Measurements from ENCODE around the gene PRPF6. TPM values are rescaled to one million over a fixed set of nuclear protein-coding genes. Genes with fewer than 3 reads are reported as not detected.

PRPF6 gene
- polyA plus RNA-seq, 6 donors from 2014 or later = 46.4 to 83.8 (median 66.9) TPM

GRCh38 chr20:64037199-64037497 is 56.2 kb downstream of the PRPF6 start:
- ATAC-seq (ENCODE audit: low read depth in 2 of 2) (no peak), DNase-seq (no peak)
- no peaks in the 10 kb centered on the region for H3K9me3 Mint-ChIP-seq
- peaks cover 0 to 19% (median 8%) of the 10 kb centered on the region in 3 donors for H3K27me3 Mint-ChIP-seq
- peak overlapping the region in 1 of 6 donors; percentile 36 for H3K27ac Mint-ChIP-seq
- peak overlapping the region in 5 of 8 donors; percentile 30 to 76 (median 60) for H3K4me3 Mint-ChIP-seq
- no peaks in the 10 kb centered on the region for H3K36me3 Mint-ChIP-seq
- H3K4me1 Mint-ChIP-seq = peaks cover 8 to 29% (median 14%) of the 10 kb centered on the region in 3 donors

- H3K36me3 Mint-ChIP-seq = no peaks in the 10 kb centered on the region
- ATAC-seq (ENCODE audit: low read depth in 2 of 2) (no peak), DNase-seq (no peak)
- peak overlapping the region; percentile 45 to 78 (median 64) for H3K4me3 Mint-ChIP-seq
- no peaks in the 10 kb centered on the region for H3K9me3 Mint-ChIP-seq
- H3K27ac Mint-ChIP-seq = peak overlapping the region in 2 of 6 donors; percentile 24 to 54
- H3K4me1 Mint-ChIP-seq = peaks cover 8 to 32% (median 14%) of the 10 kb centered on the region in 3 donors
- H3K27me3 Mint-ChIP-seq = peaks cover 0 to 19% (median 8%) of the 10 kb centered on the region in 3 donors
Measured at GRCh38 chr20:64037498-64038213, 56.7 kb downstream of the PRPF6 start.

GRCh38 chr20:64038224-64038564 is 57.3 kb downstream of the PRPF6 start:
- no peaks in the 10 kb centered on the region for H3K9me3 Mint-ChIP-seq
- H3K27me3 Mint-ChIP-seq = peaks cover 0 to 19% (median 8%) of the 10 kb centered on the region in 3 donors
- no peak overlapping the region for H3K27ac Mint-ChIP-seq
- H3K4me1 Mint-ChIP-seq = peaks cover 8 to 32% (median 14%) of the 10 kb centered on the region in 3 donors
- peak; percentile 19 to 20 for ATAC-seq (ENCODE audit: low read depth in 2 of 2)
- H3K4me3 Mint-ChIP-seq = peak overlapping the region in 6 of 8 donors; percentile 30 to 78 (median 52)
- no peak for DNase-seq
- H3K36me3 Mint-ChIP-seq = no peaks in the 10 kb centered on the region

- H3K27me3 Mint-ChIP-seq = peaks cover 3 to 19% (median 8%) of the 10 kb centered on the region in 3 donors
- H3K9me3 Mint-ChIP-seq = no peaks in the 10 kb centered on the region
- DNase-seq (peak; percentile 77), ATAC-seq (ENCODE audit: low read depth in 2 of 2) (peak; percentile 85)
- H3K4me1 Mint-ChIP-seq = peaks cover 8 to 34% (median 17%) of the 10 kb centered on the region in 3 donors
- H3K36me3 Mint-ChIP-seq = no peaks in the 10 kb centered on the region
- H3K4me3 Mint-ChIP-seq = peak overlapping the region in 7 of 8 donors; percentile 45 to 84 (median 76)
- H3K27ac Mint-ChIP-seq = peak overlapping the region in 3 of 6 donors; percentile 20 to 69 (median 24)
Measured at GRCh38 chr20:64038565-64039292, 57.8 kb downstream of the PRPF6 start.

GRCh38 chr20:64039293-64040160 is 58.6 kb downstream of the PRPF6 start:
- Mint-ChIP-seq H3K4me1 (peaks cover 8 to 42% (median 19%) of the 10 kb centered on the region in 3 donors), H3K36me3 (no peaks in the 10 kb centered on the region), H3K27me3 (peaks cover 9 to 22% (median 12%) of the 10 kb centered on the region in 3 donors), H3K9me3 (no peaks in the 10 kb centered on the region), H3K4me3 (peak overlapping the region; percentile 49 to 89 (median 78)), H3K27ac (peak overlapping the region in 2 of 6 donors; percentile 24 to 69)
- DNase-seq (no peak), ATAC-seq (ENCODE audit: low read depth in 2 of 2) (no peak)

GRCh38 chr20:64040231-64041039 is 59.5 kb downstream of the PRPF6 start:
- H3K27ac Mint-ChIP-seq = no peak overlapping the region
- ATAC-seq (ENCODE audit: low read depth in 2 of 2) (no peak), DNase-seq (no peak)
- H3K4me1 Mint-ChIP-seq = peaks cover 8 to 44% (median 21%) of the 10 kb centered on the region in 3 donors
- H3K4me3 Mint-ChIP-seq = peak overlapping the region in 6 of 8 donors; percentile 50 to 89 (median 73)
- H3K9me3 Mint-ChIP-seq = no peaks in the 10 kb centered on the region
- H3K36me3 Mint-ChIP-seq = no peaks in the 10 kb centered on the region
- peaks cover 11 to 30% (median 21%) of the 10 kb centered on the region in 3 donors for H3K27me3 Mint-ChIP-seq

GRCh38 chr20:64041040-64041780 is 60.3 kb downstream of the PRPF6 start:
- Mint-ChIP-seq H3K4me1 (peaks cover 8 to 44% (median 21%) of the 10 kb centered on the region in 3 donors), H3K27ac (peak overlapping the region in 1 of 6 donors; percentile 32), H3K9me3 (no peaks in the 10 kb centered on the region)

GRCh38 chr20:64041781-64042053 is 60.8 kb downstream of the PRPF6 start:
- no peak for DNase-seq
- Mint-ChIP-seq H3K9me3 (no peaks in the 10 kb centered on the region), H3K4me1 (peaks cover 8 to 44% (median 20%) of the 10 kb centered on the region in 3 donors)

More at GRCh38 chr20:64041040-64041780, 60.3 kb downstream of the PRPF6 start:
- no peak for DNase-seq
- no peak for ATAC-seq (ENCODE audit: low read depth in 2 of 2)
- Mint-ChIP-seq H3K36me3 (no peaks in the 10 kb centered on the region), H3K4me3 (peak overlapping the region; percentile 47 to 88 (median 76)), H3K27me3 (peaks cover 17 to 38% (median 29%) of the 10 kb centered on the region in 3 donors)

GRCh38 chr20:64042054-64042781 is 61.3 kb downstream of the PRPF6 start:
- Mint-ChIP-seq H3K4me3 (peak overlapping the region in 7 of 8 donors; percentile 70 to 89 (median 78)), H3K9me3 (no peaks in the 10 kb centered on the region), H3K4me1 (peaks cover 8 to 42% (median 18%) of the 10 kb centered on the region in 3 donors), H3K27me3 (peaks cover 22 to 43% (median 39%) of the 10 kb centered on the region in 3 donors), H3K36me3 (no peaks in the 10 kb centered on the region), H3K27ac (no peak overlapping the region)
- ATAC-seq (ENCODE audit: low read depth in 2 of 2) (no peak), DNase-seq (no peak)

More at GRCh38 chr20:64041781-64042053, 60.8 kb downstream of the PRPF6 start:
- H3K27me3 Mint-ChIP-seq = peaks cover 22 to 43% (median 34%) of the 10 kb centered on the region in 3 donors
- peak overlapping the region in 7 of 8 donors; percentile 22 to 88 (median 76) for H3K4me3 Mint-ChIP-seq
- no peaks in the 10 kb centered on the region for H3K36me3 Mint-ChIP-seq
- no peak for ATAC-seq (ENCODE audit: low read depth in 2 of 2)
- H3K27ac Mint-ChIP-seq = peak overlapping the region in 1 of 6 donors; percentile 32

- H3K9me3 Mint-ChIP-seq = no peaks in the 10 kb centered on the region
- no peak for DNase-seq
- peaks cover 6 to 34% (median 15%) of the 10 kb centered on the region in 3 donors for H3K4me1 Mint-ChIP-seq
- peak overlapping the region in 4 of 8 donors; percentile 18 to 72 (median 37) for H3K4me3 Mint-ChIP-seq
- peaks cover 22 to 46% (median 43%) of the 10 kb centered on the region in 3 donors for H3K27me3 Mint-ChIP-seq
- H3K36me3 Mint-ChIP-seq = no peaks in the 10 kb centered on the region
- no peak for ATAC-seq (ENCODE audit: low read depth in 2 of 2)
- H3K27ac Mint-ChIP-seq = no peak overlapping the region
Measured at GRCh38 chr20:64043768-64044167, 62.8 kb downstream of the PRPF6 start.

- Mint-ChIP-seq H3K4me1 (peaks cover 6 to 32% (median 15%) of the 10 kb centered on the region in 3 donors), H3K4me3 (peak overlapping the region in 2 of 8 donors; percentile 11 to 51), H3K36me3 (no peaks in the 10 kb centered on the region), H3K27ac (peak overlapping the region in 1 of 6 donors; percentile 47), H3K9me3 (no peaks in the 10 kb centered on the region), H3K27me3 (peaks cover 26 to 48% (median 46%) of the 10 kb centered on the region in 3 donors)
- no peak for ATAC-seq (ENCODE audit: low read depth in 2 of 2)
- DNase-seq = no peak
Measured at GRCh38 chr20:64044484-64045247, 63.7 kb downstream of the PRPF6 start.

All from naive B cell (primary cell).